Kidney epithelial cell (primary cell): Measurements from ENCODE around the gene ZNF785. TPM values are rescaled to one million over a fixed set of nuclear protein-coding genes. Genes with fewer than 3 reads are reported as not detected.

Experiments
- DNase-seq: peaks from one replicate; pipeline ENCODE4 v3.0.0-alpha.2; 2010; ENCODE audit warnings: low read depth
- H3K27me3 ChIP-seq: 2 replicates; pipeline ENCODE4 v1.6.0; 2011; ENCODE audit warnings: low read length; ENCODE audit not compliant: control insufficient read depth, insufficient read depth
- H3K36me3 ChIP-seq: 2 replicates; pipeline ENCODE4 v1.5.1; 2011; ENCODE audit warnings: low read length; ENCODE audit not compliant: control insufficient read depth, insufficient read depth
- H3K4me3 ChIP-seq: 2 replicates; pipeline ENCODE4 v1.5.1; 2011; ENCODE audit warnings: low read depth, mild to moderate bottlenecking, control low read depth, low read length
- total RNA-seq: library from RNA; depleted of rRNA; stranded (reverse); fragments of >200 nt; gene quantifications from 2 replicates; pipeline ENCODE4 v1.2.3, GENCODE V29; 2015
- TF ChIP-seq, protein P1 (sequence below): IDR thresholded peaks from 2 replicates; pipeline ENCODE4 v1.5.1; 2011; ENCODE audit warnings: mild to moderate bottlenecking, moderate library complexity, low read length, control low read depth, inconsistent platforms; ENCODE audit not compliant: insufficient read depth, poor library complexity, severe bottlenecking

ZNF785 gene
- total RNA-seq, 1 donor from 2014 or later = 8.8 TPM

DNA sequence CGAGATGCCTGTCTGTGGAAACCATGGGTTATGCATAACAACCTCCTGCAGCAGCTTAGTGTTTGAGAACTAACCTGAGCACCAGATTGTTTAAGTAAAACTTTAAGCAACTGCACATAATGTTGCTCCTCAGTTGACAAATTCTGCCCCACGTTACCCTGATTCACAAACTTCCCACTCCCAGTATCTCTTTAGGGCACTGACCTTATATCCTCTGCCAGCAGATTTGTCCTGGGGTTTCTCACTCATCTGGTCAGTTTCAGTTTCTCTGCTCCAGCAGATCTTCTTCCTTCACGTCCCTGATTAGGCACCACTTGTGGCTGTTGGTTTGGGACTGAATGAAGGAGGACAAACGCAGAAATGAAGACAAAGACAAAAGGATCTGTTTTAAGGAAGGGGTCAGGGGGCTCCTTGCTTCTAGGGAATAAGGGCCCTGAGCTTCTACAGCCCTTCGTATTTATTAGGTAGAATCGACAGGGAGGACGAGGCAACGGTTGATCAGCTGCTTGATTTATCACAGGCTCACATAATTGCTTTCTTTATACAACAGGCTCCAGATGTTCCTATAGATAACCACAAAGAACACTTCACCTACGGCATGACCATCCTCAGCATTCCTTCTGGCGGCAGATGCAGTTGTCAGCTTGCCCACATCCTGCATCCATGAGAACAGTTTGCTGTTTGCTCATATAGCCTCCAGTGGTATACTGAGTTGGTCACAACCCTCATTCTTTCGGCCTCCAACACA lies 38.2 kb upstream of the ZNF785 start:
- Histone ChIP-seq H3K27me3 (peaks cover 2% of the 10 kb centered on the region), H3K4me3 (no peak overlapping the region), H3K36me3 (no peaks in the 10 kb centered on the region)
- no peak for DNase-seq
- TF ChIP-seq, protein P1, sequence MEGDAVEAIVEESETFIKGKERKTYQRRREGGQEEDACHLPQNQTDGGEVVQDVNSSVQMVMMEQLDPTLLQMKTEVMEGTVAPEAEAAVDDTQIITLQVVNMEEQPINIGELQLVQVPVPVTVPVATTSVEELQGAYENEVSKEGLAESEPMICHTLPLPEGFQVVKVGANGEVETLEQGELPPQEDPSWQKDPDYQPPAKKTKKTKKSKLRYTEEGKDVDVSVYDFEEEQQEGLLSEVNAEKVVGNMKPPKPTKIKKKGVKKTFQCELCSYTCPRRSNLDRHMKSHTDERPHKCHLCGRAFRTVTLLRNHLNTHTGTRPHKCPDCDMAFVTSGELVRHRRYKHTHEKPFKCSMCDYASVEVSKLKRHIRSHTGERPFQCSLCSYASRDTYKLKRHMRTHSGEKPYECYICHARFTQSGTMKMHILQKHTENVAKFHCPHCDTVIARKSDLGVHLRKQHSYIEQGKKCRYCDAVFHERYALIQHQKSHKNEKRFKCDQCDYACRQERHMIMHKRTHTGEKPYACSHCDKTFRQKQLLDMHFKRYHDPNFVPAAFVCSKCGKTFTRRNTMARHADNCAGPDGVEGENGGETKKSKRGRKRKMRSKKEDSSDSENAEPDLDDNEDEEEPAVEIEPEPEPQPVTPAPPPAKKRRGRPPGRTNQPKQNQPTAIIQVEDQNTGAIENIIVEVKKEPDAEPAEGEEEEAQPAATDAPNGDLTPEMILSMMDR = no peak

DNA sequence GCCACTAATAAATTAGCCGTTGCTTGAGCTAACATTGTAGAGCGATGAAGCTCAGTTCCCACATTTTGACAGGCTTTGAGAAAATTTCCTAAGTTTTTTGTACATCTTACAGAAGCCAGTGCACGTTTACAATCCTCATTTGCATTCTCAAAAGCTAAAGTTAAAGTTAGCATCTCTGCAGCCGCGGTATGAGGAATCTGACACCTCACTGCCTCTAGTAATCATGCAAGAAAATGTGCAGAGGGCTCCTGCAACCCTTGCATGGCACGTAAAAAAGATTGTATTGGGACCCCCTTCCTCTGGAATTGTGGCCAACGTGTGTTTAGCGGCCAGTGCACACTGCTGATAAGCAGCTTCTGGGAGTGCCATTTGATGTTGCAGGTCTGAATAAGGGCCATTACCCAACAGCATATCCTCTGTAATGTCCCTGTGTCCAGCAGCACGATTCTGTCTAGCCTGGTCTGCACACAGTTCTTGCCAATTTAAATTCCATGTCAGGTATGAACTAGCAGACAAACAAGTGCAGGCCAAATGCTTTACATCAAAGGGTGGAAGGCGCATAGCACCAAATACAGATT lies 37.0 kb upstream of the ZNF785 start:
- no peaks in the 10 kb centered on the region for H3K36me3 ChIP-seq
- DNase-seq = no peak
- TF ChIP-seq, protein P1 = no peak
- no peak overlapping the region for H3K4me3 ChIP-seq
- H3K27me3 ChIP-seq = peaks cover 2% of the 10 kb centered on the region

DNA sequence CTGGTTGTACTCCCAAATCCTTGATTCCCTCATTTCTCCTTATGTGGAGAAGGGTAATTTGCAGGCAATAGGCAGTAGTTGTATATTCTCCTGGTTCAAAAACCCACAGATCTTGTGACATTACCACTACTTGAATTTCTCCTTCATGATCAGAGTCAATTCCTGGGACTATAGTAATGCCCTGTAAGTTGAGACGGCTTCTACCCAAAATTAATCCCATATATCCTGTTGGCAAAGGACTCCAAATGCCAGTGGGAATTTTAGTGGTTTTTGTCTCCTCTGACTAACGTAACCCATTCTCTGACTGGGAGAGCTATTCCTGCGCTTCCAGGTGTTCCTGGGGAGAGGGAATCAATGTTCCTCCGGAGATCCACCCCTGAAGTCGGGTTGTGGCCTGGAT lies 36.3 kb upstream of the ZNF785 start:
- TF ChIP-seq, protein P1 = no peak
- H3K27me3 ChIP-seq = peaks cover 2% of the 10 kb centered on the region
- H3K36me3 ChIP-seq = no peaks in the 10 kb centered on the region
- DNase-seq = no peak
- no peak overlapping the region for H3K4me3 ChIP-seq

DNA sequence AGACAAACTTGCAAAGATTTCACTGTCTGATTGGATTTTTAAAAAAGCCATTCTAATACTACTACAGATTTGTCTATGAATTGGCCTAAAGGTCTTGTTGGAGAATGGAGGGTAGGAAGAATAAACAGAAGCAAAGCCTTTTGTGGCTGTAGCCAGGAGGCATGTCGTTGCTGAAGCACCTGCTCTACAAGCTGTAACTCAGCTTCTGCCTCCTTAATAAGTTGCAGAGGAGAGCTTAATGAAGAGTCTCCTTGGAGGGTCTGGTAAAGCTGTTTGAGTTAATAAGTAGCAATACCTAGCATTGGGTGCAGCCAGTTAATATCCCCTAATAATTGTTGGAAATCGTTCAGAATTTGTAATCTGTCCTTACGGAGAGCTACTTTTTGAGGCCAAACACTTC lies 34.7 kb upstream of the ZNF785 start:
- no peak overlapping the region for H3K4me3 ChIP-seq
- DNase-seq = no peak
- TF ChIP-seq, protein P1 = no peak
- peaks cover 2% of the 10 kb centered on the region for H3K27me3 ChIP-seq
- no peaks in the 10 kb centered on the region for H3K36me3 ChIP-seq

DNA sequence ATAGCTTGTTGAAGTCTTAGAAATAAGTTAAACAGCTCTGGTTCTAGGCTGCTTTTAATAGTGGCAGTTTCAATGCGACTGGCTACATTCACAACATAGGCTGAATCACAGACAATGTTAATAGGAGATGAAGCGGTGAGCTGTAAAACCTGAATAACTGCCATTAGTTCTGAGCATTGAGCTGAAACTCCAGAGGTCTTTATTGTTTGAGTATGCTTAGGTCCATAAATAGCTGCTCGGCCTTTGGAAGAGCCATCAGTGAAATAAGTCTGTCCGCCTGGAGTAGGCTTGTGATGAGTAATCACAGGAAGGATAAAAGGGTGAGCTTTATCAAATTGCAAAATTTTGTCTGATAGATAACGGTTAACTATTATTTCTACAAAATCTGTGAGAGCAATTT lies 34.1 kb upstream of the ZNF785 start:
- TF ChIP-seq, protein P1 = no peak
- Histone ChIP-seq H3K27me3 (peaks cover 2% of the 10 kb centered on the region), H3K36me3 (no peaks in the 10 kb centered on the region), H3K4me3 (no peak overlapping the region)
- no peak for DNase-seq
